GM10266 (cell line): ENCODE data around the gene NUP205.
"Not testable (repeated sequence)": the region's sequence is repeated elsewhere in the genome, so short reads cannot be mapped to it uniquely, and the experiment has no call there.

Experiments used
- DNase-seq: peaks from one replicate; pipeline ENCODE4 v3.0.0; 2012; ENCODE audit errors: extremely low spot score
- CTCF ChIP-seq: IDR thresholded peaks from 2 replicates; pipeline ENCODE4 v1.5.1; 2012; ENCODE audit warnings: mild to moderate bottlenecking, low read depth; ENCODE audit not compliant: control insufficient read depth, insufficient read depth; ENCODE audit errors: missing control alignments

The NUP205 gene

GRCh38 chr7:135618510-135618909 is 60.8 kb downstream of the NUP205 start:
- no peak for DNase-seq
- no peak for TF ChIP-seq CTCF

- DNase-seq, result no peak
- TF ChIP-seq CTCF, result no peak
These were observed 62.7 kb downstream of the NUP205 start for GRCh38 chr7:135620447-135620846.

- peak; percentile 74 for TF ChIP-seq CTCF
- DNase-seq, result peak; percentile 19
These were observed 63.5 kb downstream of the NUP205 start for GRCh38 chr7:135620980-135621850.

- DNase-seq, result no peak
- no peak for TF ChIP-seq CTCF
These were observed 76.6 kb downstream of the NUP205 start for GRCh38 chr7:135634191-135634878.

- not testable (repeated sequence) for DNase-seq
These were observed 82.0 kb downstream of the NUP205 start for GRCh38 chr7:135639690-135640089.

GRCh38 chr7:135644154-135644553 is 86.4 kb downstream of the NUP205 start:
- no peak for DNase-seq
- TF ChIP-seq CTCF, result no peak

- no peak for DNase-seq
- no peak for TF ChIP-seq CTCF
These were observed 87.0 kb downstream of the NUP205 start for GRCh38 chr7:135644729-135645128.
